NCI-H187 treated with DMSO at 0.1 percent for 48 hours (cell line): ENCODE measurements around the gene TMEM163.
"Not testable (repeated sequence)": the region's sequence is repeated elsewhere in the genome, so short reads cannot be mapped to it uniquely, and the experiment has no call there.

Experiments used
- DNase-seq: peaks from one replicate; lab custom pipeline; 2025; lab: John Stamatoyannopoulos, UW

The TMEM163 gene

GRCh38 chr2:134718817-134719814, at the start of gene TMEM163:
TMEM163 (minus strand) TSS chr2:134719000.
- no peak for DNase-seq

DNA sequence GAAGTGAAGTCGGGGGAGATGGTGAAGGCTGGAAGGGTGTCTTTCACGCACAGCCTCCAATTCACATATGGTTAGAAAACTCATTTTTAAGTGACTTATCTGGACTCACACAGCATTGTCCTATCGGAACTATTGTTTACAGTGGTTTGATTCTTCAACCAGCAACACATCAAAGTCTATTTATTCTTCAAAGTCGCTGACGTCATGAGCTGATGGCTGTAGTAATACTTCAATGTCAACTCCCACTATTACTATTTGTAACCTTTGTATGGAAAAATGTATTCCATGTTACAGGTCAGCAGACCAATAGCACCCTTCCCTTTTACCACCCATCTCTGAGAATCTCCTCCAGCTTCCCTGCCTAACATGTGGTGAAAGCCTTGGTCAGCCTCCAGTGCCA, 47.8 kb upstream of the TMEM163 start:
- DNase-seq: no peak

- no peak for DNase-seq
Measured at GRCh38 chr2:134765987-134766386, 47.2 kb upstream of the TMEM163 start.

GRCh38 chr2:134764164-134764563, 45.4 kb upstream of the TMEM163 start:
- DNase-seq: no peak

DNA sequence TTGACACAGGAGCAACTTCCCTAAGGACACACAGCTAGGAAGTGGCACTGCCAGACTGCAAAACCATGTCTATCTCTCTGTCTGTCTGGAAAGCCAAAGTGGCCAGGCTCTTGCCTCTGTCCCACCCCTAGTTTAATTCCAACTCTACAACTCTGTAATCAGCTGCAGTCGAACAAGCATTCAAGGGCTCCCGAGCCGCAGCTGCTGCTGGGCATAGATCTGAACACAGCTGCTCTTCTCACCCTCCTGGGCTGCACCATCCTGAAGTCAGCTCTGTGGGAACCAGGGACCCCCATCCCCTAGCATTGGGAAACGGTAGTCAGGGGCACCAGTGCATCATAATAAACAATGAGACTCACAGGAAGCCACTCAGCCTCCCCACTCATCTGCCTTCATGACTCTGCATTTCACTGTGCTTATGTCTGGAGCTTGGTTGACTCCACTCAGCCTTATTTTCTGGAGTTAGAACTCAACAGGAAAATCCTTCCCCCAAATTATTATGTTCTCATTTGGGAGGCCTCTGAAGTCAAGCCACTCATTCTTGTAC, 44.4 kb upstream of the TMEM163 start:
- DNase-seq: no peak

- DNase-seq: no peak
Measured at GRCh38 chr2:134762508-134762907, 43.7 kb upstream of the TMEM163 start.

- DNase-seq: no peak
Measured at GRCh38 chr2:134760385-134760784, 41.6 kb upstream of the TMEM163 start.

DNA sequence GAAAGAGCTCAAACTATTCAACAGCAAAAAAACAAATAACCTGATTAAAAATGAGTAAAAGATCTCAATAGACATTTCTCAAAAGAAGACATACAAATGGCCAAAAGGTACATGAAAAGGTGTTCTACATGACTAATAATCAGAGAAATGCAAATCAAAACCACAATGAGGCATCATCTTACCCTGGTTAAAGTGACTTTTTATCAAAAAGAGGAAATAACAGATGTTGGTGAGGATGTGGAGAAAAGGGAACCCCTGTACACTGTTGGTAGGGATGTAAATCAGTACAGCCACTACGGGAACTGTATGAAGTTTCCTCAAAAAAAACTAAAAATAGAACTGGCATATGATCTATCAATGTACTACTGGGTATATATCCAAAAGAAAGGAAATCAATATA, 39.8 kb upstream of the TMEM163 start:
- DNase-seq: no peak

- not testable (repeated sequence) for DNase-seq
Measured at GRCh38 chr2:134751981-134752380, 33.2 kb upstream of the TMEM163 start.

DNA sequence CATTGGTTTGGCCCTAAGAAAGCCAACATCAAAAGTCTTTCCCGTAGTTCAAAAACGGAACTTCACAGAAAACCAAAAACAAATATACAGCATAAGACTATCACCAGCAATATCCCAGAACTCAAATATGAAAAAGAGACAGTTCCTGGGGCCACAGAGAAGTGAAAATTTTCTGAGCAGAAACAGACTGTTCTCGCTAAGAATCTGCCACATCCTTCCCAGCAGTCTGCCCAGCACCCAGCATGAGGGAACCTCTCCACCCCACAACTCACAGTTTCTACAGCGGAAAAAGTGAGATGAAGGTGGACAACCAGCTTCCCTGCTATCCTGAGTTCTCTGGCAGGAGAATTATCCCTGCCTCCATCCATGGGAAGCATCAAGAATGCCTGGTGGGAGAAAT, 26.7 kb upstream of the TMEM163 start:
- DNase-seq: no peak

- no peak for DNase-seq
Measured at GRCh38 chr2:134745023-134745422, 26.2 kb upstream of the TMEM163 start.

GRCh38 chr2:134739879-134740301, 21.1 kb upstream of the TMEM163 start:
- no peak for DNase-seq

GRCh38 chr2:134739236-134739878, 20.6 kb upstream of the TMEM163 start:
- DNase-seq: no peak

DNA sequence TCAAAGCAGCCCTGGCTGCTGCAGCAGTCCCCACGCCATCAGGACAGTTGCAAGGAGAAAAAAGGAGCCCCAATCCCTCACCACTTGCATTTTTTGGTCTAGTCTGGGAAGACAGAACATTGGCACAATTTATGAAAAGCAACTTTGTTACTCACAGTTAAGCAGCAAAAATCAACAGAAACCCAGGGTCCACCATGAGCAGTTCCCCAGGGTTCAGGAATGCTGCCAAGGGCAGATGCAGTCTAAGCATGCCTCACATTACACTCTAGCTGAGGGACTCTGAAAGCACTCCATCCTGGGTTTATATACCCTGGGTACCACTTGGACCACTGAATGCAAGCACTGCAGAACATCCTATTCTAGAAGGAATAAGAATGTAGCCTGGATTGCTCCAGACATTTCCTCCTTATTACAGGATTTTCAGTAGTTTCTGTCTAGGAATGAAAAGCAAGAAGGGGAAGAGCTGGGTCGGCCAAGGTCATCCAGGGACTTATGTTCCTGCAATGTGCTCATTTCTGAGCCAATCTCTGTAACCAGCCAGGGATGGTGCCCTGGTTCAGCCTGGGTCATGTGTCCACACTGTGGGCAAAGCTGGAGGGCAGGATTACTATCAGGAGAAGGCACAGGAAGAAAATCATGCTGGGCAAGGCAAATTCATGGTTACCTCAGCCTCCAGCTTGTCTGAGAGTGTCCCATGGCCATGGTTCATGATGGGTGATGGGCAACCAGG, 19.5 kb upstream of the TMEM163 start:
- no peak for DNase-seq

- DNase-seq: no peak
Measured at GRCh38 chr2:134737671-134738070, 18.9 kb upstream of the TMEM163 start.

DNA sequence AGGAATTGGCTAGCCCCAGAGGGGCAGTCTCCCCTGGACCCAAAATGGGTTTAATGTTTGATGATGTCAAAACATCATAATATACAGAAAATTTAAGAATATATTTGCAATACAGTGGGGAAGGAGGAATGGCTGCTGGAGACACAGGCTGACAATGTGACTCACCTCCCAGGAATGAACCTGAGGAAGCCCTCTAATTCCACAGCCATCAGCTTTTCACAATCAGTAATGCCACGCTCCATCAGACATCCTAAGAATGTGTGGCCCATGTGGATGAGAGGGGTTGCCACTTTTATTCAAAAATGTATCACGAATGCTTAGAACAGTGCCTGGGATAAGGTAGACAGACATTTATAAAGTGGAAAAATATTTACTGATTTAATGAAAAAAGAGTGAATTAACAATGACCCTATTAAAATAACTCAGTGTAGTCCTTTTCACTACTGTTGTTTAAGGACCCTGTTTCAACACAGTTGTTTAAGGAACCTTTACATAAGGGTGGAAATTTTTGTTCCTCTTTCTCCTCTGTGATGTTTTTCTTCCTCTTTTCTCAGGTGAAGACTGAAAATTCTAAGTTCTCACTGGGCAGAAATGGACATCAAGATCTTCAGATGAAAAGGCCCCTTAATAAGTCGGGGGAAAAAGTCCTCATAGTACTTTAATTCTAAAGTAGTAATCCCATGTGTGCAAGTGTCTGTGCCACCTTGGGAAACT, 17.5 kb upstream of the TMEM163 start:
- DNase-seq: no peak

GRCh38 chr2:134728163-134728562, 9.4 kb upstream of the TMEM163 start:
- no peak for DNase-seq

DNA sequence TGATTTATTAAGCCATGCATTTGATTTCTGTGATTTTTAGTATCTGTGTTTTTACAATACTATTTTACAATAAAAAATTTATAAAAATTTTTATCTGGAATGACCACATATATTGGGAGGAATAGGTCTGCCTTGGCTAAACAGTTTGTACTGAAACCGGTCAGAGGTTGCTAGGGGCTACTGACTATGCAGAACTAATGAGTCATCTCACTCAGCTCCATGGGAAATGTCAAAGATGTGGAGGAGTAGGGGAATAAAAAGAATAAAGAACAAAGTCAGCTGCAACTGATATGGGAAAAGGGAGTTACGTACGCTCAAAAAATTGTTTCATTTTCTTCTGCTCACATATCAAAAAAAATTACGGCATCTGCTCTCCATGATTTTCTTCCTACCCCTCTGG, 8.6 kb upstream of the TMEM163 start:
- DNase-seq: no peak

DNA sequence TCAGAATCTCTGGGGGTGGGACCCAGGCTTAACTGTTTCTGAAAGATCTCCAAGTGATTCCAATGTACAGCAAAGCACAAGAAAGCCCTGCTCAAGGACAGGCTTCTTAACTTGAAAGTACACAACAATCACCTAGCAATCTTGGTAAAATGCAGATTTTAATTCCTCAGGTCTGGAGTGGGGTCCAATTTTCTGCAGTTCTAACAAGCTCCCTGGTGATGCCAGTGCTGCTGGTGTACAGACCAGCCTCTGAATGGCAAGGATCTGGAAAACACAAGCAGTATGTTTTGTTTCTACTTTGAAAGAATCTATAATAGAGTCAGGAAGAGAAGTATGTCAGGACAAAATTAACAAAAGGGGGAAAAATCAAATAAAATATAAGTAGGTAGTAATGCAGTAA, 7.8 kb upstream of the TMEM163 start:
- DNase-seq: no peak

GRCh38 chr2:134725876-134726275, 7.1 kb upstream of the TMEM163 start:
- DNase-seq: no peak

DNA sequence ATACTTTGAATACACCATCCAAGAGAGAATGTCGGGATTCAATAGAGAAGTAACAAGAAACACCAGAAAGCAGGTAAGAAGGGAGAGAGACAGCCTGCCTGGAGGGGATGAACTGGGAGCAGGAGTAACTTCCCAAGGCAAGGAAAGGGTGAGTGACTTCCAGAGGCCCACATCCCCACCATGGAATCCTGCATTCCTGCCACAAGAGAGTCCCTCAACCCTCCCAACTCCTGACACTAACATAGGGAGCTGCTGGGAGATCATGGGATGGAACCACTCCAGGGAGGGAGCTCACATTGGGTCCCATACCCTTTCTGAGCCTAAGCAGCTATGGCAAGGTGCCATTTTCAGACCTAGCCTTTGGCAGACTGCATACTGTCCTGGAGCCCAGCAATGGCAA, 5.5 kb upstream of the TMEM163 start:
- no peak for DNase-seq

DNA sequence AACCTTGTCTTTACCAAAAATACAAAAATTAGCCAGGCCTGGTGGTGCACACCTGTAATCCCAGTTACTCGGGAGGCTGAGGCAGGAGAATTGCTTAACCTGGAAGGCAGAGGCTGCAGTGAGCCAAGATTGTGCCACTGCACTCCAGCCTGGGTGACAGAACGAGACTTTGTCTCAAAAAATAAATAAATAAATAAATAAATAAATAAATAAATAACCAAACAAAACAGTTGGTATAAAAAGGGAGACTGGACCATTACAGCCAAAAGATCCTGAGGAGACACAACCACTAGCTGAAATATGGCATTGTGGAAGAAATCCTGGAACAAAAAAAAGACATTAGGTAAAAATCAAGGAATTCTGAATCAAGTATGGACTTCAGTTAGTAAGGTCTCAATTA, 4.9 kb upstream of the TMEM163 start:
- DNase-seq: not testable (repeated sequence)
